ENCODE data around the gene CSTF2T.

The CSTF2T gene

GRCh38 chr10:51679841-51680240 lies 19.6 kb downstream of the CSTF2T start:
- TF ChIP-seq, protein P1, sequence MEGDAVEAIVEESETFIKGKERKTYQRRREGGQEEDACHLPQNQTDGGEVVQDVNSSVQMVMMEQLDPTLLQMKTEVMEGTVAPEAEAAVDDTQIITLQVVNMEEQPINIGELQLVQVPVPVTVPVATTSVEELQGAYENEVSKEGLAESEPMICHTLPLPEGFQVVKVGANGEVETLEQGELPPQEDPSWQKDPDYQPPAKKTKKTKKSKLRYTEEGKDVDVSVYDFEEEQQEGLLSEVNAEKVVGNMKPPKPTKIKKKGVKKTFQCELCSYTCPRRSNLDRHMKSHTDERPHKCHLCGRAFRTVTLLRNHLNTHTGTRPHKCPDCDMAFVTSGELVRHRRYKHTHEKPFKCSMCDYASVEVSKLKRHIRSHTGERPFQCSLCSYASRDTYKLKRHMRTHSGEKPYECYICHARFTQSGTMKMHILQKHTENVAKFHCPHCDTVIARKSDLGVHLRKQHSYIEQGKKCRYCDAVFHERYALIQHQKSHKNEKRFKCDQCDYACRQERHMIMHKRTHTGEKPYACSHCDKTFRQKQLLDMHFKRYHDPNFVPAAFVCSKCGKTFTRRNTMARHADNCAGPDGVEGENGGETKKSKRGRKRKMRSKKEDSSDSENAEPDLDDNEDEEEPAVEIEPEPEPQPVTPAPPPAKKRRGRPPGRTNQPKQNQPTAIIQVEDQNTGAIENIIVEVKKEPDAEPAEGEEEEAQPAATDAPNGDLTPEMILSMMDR (IDR thresholded peaks at IDR 0.05), result no peak

DNA sequence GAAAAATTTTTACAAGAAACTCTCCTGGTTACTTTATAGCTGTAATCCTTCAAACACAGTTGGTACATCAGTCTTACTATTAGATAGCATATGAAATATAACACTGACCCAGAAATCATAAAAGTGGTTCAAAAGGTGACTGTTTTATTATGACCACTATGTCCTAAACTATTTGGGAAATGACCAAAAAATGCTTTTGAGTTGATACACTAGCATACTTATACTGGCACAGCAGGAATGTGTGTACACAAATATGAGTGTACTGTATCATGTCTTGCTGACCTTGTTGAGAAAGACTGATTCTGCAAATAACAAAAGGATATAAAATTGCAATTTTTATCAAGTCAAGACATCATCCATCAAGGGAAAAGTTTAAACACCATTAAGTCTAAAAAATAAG lies 24.3 kb downstream of the CSTF2T start:
- TF ChIP-seq, protein P1 (IDR thresholded peaks at IDR 0.05), result no peak

DNA sequence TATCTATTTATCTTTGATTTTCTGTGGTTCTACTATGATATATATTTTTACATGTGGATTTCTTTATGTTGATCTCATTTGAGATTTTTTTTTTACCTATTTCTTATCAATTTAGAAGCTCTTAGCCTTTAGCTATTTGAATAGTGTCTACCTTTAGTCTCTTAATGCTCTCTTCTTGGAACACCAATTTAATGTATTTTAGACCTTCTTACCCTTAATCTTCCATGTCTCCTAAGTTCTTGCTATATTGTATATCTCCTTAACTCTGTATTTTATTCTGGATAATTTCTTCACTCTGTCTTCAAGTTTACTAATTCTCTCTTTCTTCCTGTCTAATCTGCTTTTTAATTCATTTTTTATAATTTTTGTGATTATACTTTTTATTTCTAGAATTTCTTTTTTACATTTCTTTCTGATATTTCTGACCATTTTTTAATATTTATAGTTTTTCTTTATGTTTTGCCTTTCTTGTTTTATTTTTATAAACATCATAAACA lies 27.3 kb downstream of the CSTF2T start:
- TF ChIP-seq, protein P1 (IDR thresholded peaks at IDR 0.05), result no peak

DNA sequence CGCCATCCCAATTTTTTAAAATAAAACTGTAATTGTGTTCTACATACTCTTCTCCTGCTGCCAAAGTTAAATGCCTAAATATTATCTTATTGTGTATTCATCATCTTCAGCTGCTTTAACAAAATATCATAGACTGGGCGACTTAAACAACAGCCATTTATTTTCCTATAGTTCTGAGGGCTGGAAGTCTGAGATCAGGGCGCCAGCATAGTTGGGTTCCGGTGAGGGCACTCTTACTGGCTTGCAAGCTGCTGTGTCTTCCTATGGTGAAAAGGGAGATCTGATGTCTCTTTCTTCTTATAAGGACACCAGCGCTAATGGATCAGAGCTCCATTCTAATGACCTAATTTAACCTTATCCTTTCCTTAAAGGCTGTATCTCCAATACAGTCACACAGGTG lies 30.4 kb downstream of the CSTF2T start:
- TF ChIP-seq, protein P1 (IDR thresholded peaks at IDR 0.05), result no peak

- TF ChIP-seq, protein P1 (IDR thresholded peaks at IDR 0.05), result no peak
Measured at GRCh38 chr10:51668336-51668689, 31.1 kb downstream of the CSTF2T start.

DNA sequence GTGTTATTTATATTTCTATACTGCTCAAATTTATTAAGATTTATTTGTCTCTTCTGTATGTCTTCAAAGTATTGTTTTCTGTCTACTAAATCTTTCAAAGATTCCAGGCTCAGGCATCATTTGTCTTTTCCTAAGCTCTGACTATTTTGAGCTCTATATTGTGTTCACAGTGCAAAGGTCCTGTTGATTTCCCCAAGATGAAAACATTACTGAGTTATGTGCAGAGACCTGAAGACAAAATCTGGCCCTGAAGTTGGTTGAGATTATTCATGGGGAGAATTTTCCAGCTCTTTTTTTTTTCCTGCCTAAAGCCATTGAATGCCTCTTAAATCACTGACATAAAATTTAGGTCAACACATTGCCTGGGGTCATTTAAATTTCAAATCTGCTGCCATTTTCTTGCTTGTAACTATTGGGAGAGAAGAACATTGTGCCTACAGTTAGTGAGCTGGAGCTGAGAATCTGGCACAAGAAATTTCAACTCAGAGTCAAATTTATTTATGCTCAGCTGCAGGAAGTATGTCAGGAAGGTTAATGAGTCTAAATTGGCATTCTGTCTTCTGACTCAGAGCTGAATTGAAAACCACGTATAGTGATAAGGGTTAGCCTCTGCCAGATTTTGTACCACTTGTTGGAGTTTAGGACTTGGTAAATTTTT lies 31.6 kb downstream of the CSTF2T start:
- TF ChIP-seq, protein P1 (IDR thresholded peaks at IDR 0.05), result no peak

- TF ChIP-seq, protein P1 (IDR thresholded peaks at IDR 0.05), result no peak
Measured at GRCh38 chr10:51666456-51666855, 32.9 kb downstream of the CSTF2T start.

DNA sequence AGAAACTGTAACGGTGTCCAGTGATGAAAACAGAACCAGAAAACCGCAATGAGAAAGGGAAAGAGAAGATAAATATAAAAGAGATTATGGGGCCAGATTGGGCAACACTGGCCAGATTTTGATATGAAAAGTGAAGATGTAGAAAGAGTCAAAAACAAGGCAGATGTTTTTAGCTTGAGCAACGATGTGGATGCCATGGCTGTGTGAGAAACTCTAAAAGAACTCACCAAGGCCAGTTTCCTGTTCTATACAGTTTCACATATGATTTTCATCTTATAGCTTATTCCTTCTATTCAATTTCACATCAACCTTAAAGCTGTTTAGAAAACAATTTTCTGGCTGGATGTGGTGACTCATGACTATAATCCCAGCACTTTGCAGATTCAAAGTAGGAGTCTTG lies 36.3 kb downstream of the CSTF2T start:
- TF ChIP-seq, protein P1 (IDR thresholded peaks at IDR 0.05), result no peak

Data from LNCAP (cell line).